ENCODE data around the gene HYAL3. TPM values are rescaled to one million over a fixed set of nuclear protein-coding genes. Genes with fewer than 3 reads are reported as not detected.

HYAL3 gene
- total and polyA plus RNA-seq, 2 of the 13 experiments (the other 11 are each of a cell fraction or from before 2014, with no cell fraction given) = 5.5 to 10.4 TPM

DNA sequence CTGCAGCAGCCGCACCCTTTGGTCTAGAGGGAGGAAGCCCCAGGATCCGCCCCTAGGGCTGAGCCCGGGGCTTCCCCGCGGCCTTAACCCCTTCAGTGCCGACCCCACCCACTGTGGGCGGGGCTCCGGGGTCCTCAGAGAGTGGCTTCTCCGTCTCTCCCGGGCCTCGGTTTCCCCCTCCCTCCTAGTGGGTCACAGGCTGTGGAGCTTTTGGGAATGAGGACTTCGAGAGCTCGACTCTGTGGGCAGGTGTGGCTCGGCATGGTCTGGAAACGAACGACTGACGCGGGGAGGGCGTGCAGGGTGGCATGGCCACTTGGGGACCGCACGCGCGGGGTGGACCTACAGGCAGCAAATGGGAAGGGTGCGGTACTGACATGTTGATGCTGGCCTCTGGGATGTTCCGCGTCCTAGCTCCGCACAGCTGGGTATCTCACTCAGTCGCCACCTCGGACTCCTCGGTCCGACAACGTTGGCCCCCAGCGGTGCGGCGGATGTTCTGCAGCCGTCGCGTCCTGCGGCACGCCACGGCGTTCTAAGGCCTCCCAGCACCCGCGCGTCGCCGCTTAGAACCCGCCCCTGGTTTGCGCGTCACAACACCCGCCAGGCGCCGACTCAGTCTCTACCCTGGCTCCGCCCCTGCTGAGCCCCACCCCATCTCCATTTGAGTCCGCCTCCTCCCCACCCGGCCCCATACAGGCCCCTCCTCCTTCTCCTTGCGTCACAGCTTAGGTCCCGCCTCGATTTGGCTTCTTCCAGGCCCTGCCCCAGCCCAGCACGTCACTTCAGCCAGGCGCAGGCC, at the start of gene HYAL3, which contains the start of gene NAA80 (continued):
- TF ChIP-seq, protein P1, sequence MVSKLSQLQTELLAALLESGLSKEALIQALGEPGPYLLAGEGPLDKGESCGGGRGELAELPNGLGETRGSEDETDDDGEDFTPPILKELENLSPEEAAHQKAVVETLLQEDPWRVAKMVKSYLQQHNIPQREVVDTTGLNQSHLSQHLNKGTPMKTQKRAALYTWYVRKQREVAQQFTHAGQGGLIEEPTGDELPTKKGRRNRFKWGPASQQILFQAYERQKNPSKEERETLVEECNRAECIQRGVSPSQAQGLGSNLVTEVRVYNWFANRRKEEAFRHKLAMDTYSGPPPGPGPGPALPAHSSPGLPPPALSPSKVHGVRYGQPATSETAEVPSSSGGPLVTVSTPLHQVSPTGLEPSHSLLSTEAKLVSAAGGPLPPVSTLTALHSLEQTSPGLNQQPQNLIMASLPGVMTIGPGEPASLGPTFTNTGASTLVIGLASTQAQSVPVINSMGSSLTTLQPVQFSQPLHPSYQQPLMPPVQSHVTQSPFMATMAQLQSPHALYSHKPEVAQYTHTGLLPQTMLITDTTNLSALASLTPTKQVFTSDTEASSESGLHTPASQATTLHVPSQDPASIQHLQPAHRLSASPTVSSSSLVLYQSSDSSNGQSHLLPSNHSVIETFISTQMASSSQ (IDR thresholded peaks at IDR 0.05; ENCODE audit: low read depth) = no peak; the same call in 1 of the 2 replicates
- TF ChIP-seq, protein P1 (CRISPR knock-in tag; IDR thresholded peaks at IDR 0.05; ENCODE audit: borderline replicate concordance) = 0 out of 2 replicates have a peak, but pooled peaks have one; percentile 45
- TF ChIP-seq ZFP36L1 (CRISPR knock-in tag; IDR thresholded peaks at IDR 0.05) (peak; percentile 68; the same call in 1 of the 2 replicates), FOXK2 (IDR thresholded peaks at IDR 0.05) (no peak), MEF2D (CRISPR knock-in tag; IDR thresholded peaks at IDR 0.05) (peak; percentile 23; the same call in 1 of the 2 replicates), ATM (IDR thresholded peaks at IDR 0.05; ENCODE audit: borderline replicate concordance) (no peak), ZNF446 (CRISPR knock-in tag; IDR thresholded peaks at IDR 0.05) (peak; percentile 63; the same call in 1 of the 2 replicates), ZNF207 (IDR thresholded peaks at IDR 0.05; ENCODE audit: borderline replicate concordance) (no peak), PAX8 (CRISPR knock-in tag; IDR thresholded peaks at IDR 0.05; ENCODE audit: borderline replicate concordance) (no peak), ZNF670 (CRISPR knock-in tag; IDR thresholded peaks at IDR 0.05; ENCODE audit: borderline replicate concordance) (0 out of 2 replicates have a peak, but pooled peaks have one; percentile 37), GATAD1 (CRISPR knock-in tag; IDR thresholded peaks at IDR 0.05) (peak; percentile 77), ZNF776 (CRISPR knock-in tag; IDR thresholded peaks at IDR 0.05) (peak; percentile 15; the same call in 1 of the 2 replicates), MEIS2 (CRISPR knock-in tag; IDR thresholded peaks at IDR 0.05) (peak; percentile 42; the same call in 1 of the 2 replicates), HNRNPH1 (optimal IDR thresholded peaks at IDR 0.05; ENCODE audit: low read depth, low read length) (peak; percentile 95), NCOR1 (IDR thresholded peaks at IDR 0.05; ENCODE audit: borderline replicate concordance, low read length) (peak; percentile 19; the same call in 1 of the 2 replicates), ZNF260 (CRISPR knock-in tag; IDR thresholded peaks at IDR 0.05; ENCODE audit: borderline replicate concordance, low read depth) (0 out of 2 replicates have a peak, but pooled peaks have one; percentile 37)
- TF ChIP-seq, protein P2, sequence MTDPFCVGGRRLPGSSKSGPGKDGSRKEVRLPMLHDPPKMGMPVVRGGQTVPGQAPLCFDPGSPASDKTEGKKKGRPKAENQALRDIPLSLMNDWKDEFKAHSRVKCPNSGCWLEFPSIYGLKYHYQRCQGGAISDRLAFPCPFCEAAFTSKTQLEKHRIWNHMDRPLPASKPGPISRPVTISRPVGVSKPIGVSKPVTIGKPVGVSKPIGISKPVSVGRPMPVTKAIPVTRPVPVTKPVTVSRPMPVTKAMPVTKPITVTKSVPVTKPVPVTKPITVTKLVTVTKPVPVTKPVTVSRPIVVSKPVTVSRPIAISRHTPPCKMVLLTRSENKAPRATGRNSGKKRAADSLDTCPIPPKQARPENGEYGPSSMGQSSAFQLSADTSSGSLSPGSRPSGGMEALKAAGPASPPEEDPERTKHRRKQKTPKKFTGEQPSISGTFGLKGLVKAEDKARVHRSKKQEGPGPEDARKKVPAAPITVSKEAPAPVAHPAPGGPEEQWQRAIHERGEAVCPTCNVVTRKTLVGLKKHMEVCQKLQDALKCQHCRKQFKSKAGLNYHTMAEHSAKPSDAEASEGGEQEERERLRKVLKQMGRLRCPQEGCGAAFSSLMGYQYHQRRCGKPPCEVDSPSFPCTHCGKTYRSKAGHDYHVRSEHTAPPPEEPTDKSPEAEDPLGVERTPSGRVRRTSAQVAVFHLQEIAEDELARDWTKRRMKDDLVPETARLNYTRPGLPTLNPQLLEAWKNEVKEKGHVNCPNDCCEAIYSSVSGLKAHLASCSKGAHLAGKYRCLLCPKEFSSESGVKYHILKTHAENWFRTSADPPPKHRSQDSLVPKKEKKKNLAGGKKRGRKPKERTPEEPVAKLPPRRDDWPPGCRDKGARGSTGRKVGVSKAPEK (CRISPR knock-in tag; IDR thresholded peaks at IDR 0.05; ENCODE audit: borderline replicate concordance) = no peak
- TF ChIP-seq, protein P3, sequence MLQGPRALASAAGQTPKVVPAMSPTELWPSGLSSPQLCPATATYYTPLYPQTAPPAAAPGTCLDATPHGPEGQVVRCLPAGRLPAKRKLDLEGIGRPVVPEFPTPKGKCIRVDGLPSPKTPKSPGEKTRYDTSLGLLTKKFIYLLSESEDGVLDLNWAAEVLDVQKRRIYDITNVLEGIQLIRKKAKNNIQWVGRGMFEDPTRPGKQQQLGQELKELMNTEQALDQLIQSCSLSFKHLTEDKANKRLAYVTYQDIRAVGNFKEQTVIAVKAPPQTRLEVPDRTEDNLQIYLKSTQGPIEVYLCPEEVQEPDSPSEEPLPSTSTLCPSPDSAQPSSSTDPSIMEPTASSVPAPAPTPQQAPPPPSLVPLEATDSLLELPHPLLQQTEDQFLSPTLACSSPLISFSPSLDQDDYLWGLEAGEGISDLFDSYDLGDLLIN (CRISPR knock-in tag; IDR thresholded peaks at IDR 0.05; ENCODE audit: borderline replicate concordance) = no peak; the same call in 1 of the 2 replicates
- TF ChIP-seq, protein P4, sequence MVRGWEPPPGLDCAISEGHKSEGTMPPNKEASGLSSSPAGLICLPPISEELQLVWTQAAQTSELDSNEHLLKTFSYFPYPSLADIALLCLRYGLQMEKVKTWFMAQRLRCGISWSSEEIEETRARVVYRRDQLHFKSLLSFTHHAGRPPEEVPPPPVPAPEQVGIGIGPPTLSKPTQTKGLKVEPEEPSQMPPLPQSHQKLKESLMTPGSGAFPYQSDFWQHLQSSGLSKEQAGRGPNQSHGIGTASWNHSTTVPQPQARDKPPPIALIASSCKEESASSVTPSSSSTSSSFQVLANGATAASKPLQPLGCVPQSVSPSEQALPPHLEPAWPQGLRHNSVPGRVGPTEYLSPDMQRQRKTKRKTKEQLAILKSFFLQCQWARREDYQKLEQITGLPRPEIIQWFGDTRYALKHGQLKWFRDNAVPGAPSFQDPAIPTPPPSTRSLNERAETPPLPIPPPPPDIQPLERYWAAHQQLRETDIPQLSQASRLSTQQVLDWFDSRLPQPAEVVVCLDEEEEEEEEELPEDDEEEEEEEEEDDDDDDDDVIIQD (CRISPR knock-in tag; IDR thresholded peaks at IDR 0.05; ENCODE audit: low read depth) = 0 out of 2 replicates have a peak, but pooled peaks have one; percentile 19
